HG03066 (cell line): Measurements from ENCODE around the gene NAXD.
"Not testable (repeated sequence)": the region's sequence is repeated elsewhere in the genome, so short reads cannot be mapped to it uniquely, and the experiment has no call there.

Experiments used
- ATAC-seq: cut with Tn5 transposase; IDR thresholded peaks from one replicate; pipeline ENCODE4 v1.9.1; 2021; ENCODE audit warnings: low read depth; ENCODE audit not compliant: unreplicated experiment

Gene NAXD

GRCh38 chr13:110593430-110594130 is 21.8 kb upstream of the NAXD start:
- peak; percentile 92 for ATAC-seq

- ATAC-seq = no peak
These were observed 18.2 kb upstream of the NAXD start for GRCh38 chr13:110597041-110597689.

- ATAC-seq = no peak
These were observed 15.0 kb upstream of the NAXD start for GRCh38 chr13:110600261-110600819.

GRCh38 chr13:110600980-110601379 is 14.4 kb upstream of the NAXD start:
- ATAC-seq = no peak

GRCh38 chr13:110605132-110605531 is 10.2 kb upstream of the NAXD start:
- ATAC-seq = no peak

GRCh38 chr13:110606281-110606680 is 9.1 kb upstream of the NAXD start:
- not testable (repeated sequence) for ATAC-seq

- ATAC-seq = no peak
These were observed 7.6 kb upstream of the NAXD start for GRCh38 chr13:110607675-110608224.

GRCh38 chr13:110610955-110611595 is 4.3 kb upstream of the NAXD start:
- ATAC-seq = peak; percentile 41

GRCh38 chr13:110615005-110615321 is 382 bp upstream of the NAXD start:
- no peak for ATAC-seq

- ATAC-seq = peak; percentile 46
These were observed 1.1 kb downstream of the NAXD start for GRCh38 chr13:110616103-110617101.

GRCh38 chr13:110617321-110618072 is 2.2 kb downstream of the NAXD start:
- no peak for ATAC-seq

GRCh38 chr13:110618167-110618566 is 2.8 kb downstream of the NAXD start:
- no peak for ATAC-seq

GRCh38 chr13:110618780-110619179 is 3.4 kb downstream of the NAXD start:
- no peak for ATAC-seq

GRCh38 chr13:110620596-110620995 is 5.3 kb downstream of the NAXD start:
- no peak for ATAC-seq

- no peak for ATAC-seq
These were observed 9.7 kb downstream of the NAXD start for GRCh38 chr13:110624766-110625756.

GRCh38 chr13:110625771-110626321 is 10.5 kb downstream of the NAXD start:
- ATAC-seq = no peak

GRCh38 chr13:110626521-110626920 is 11.2 kb downstream of the NAXD start:
- ATAC-seq = no peak

- no peak for ATAC-seq
These were observed 12.0 kb downstream of the NAXD start for GRCh38 chr13:110627351-110627750.
